Thyroid gland (tissue), 4 donors: ENCODE data around the gene MAPK1IP1L. TPM values are rescaled to one million over a fixed set of nuclear protein-coding genes. Genes with fewer than 3 reads are reported as not detected.

Experiments used
- DNase-seq, 2 donors: peaks; one replicate each; pipeline ENCODE4 v3.0.0-alpha.2; 2019
- H3K27ac ChIP-seq, 3 donors: fragments of 200-600 bp; sonication (generic); 1 replicate in 2 of 3; 2 replicates in 1 of 3; pipeline ENCODE4 v1.5.1; 2016 to 2019; ENCODE audit warnings: mild to moderate bottlenecking in 1 of 3, moderate library complexity in 1 of 3
- H3K27me3 ChIP-seq: fragments of 200-600 bp; sonication (generic); one replicate; pipeline ENCODE4 v1.5.1; 2019
- H3K36me3 ChIP-seq, 2 donors: fragments of 200-600 bp; sonication (generic); one replicate each; pipeline ENCODE4 v1.5.1; 2016 to 2019
- H3K4me1 ChIP-seq, 2 donors: fragments of 200-600 bp; sonication (generic); one replicate each; pipeline ENCODE4 v1.5.1; 2017 to 2019
- H3K4me3 ChIP-seq, 3 donors: fragments of 200-600 bp; sonication (generic); replicated peaks in 1 of 3; 1 replicate in 2 of 3; 2 replicates in 1 of 3; pipeline ENCODE4 v1.5.1; 2016; ENCODE audit warnings: mild to moderate bottlenecking in 1 of 3
- H3K9me3 ChIP-seq: fragments of 200-600 bp; sonication (generic); one replicate; pipeline ENCODE4 v1.5.1; 2017
- POLR2A ChIP-seq, 2 donors: fragments of 450-650 bp; IDR thresholded peaks; one replicate each; pipeline ENCODE4 v1.6.1; 2017; ENCODE audit warnings: antibody characterized with exemption in 2 of 2, mild to moderate bottlenecking in 2 of 2, moderate library complexity in 1 of 2
- WGBS, 2 donors: methylation state at CpG; one replicate each; pipeline ENCODE4 v1.1.5; 2017; 5-methylcytosine and 5-hydroxymethylcytosine counted together
- intact Hi-C: fragments of 100-400 bp; cut with DNase I; formaldehyde crosslinking; loops from one replicate; pipeline ENCODE4 v1.15.1; 2023
- total RNA-seq, 4 donors: library from RNA; depleted of rRNA; stranded (reverse); fragments of >200 nt; gene quantifications; one replicate each; pipeline ENCODE4 v1.2.3, GENCODE V29; 2016
- TF ChIP-seq, protein P1 (sequence below), 6 experiments: fragments of 200-600 bp in 3 of 6; fragments of 450-650 bp in 3 of 6; sonication (generic) in 3 of 6; IDR thresholded peaks; one replicate each; pipeline ENCODE4 v1.5.1; 2016 to 2019; ENCODE audit warnings: antibody characterized with exemption in 6 of 6, mild to moderate bottlenecking in 2 of 6, inconsistent platforms in 1 of 6, moderate library complexity in 1 of 6

MAPK1IP1L gene
- total RNA-seq, 4 donors from 2014 or later = 56.6 to 89.9 (median 69.6) TPM

DNA sequence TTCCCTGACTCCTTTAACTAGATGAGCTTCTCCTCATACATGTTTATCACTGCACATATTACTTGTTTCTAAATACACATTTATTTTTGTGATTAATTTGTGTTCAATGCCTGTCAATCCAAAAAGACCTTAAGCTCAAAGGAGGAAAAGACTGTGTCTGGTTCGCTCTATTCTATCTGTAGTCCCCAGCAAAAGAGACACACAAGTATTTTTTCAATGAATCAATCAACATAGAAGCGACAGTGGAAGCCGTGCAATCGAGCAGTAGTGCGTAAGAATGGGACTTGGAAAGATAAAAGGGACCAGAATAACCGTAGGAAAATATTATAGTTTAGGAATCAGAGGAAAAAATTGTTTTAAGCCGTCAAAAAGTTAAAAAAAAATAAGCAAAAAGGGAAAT, 25.5 kb upstream of the MAPK1IP1L start:
- no peak for TF ChIP-seq POLR2A (IDR thresholded peaks at IDR 0.05)
- TF ChIP-seq, protein P1, sequence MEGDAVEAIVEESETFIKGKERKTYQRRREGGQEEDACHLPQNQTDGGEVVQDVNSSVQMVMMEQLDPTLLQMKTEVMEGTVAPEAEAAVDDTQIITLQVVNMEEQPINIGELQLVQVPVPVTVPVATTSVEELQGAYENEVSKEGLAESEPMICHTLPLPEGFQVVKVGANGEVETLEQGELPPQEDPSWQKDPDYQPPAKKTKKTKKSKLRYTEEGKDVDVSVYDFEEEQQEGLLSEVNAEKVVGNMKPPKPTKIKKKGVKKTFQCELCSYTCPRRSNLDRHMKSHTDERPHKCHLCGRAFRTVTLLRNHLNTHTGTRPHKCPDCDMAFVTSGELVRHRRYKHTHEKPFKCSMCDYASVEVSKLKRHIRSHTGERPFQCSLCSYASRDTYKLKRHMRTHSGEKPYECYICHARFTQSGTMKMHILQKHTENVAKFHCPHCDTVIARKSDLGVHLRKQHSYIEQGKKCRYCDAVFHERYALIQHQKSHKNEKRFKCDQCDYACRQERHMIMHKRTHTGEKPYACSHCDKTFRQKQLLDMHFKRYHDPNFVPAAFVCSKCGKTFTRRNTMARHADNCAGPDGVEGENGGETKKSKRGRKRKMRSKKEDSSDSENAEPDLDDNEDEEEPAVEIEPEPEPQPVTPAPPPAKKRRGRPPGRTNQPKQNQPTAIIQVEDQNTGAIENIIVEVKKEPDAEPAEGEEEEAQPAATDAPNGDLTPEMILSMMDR (IDR thresholded peaks at IDR 0.05) = no peak
- Histone ChIP-seq H3K27ac (no peak overlapping the region), H3K36me3 (no peaks in the 10 kb centered on the region), H3K4me3 (no peak overlapping the region), H3K4me1 (peaks cover 13 to 26% of the 10 kb centered on the region in 2 donors), H3K9me3 (no peaks in the 10 kb centered on the region), H3K27me3 (no peaks in the 10 kb centered on the region)
- no peak for DNase-seq
- 26 to 35% methylated on average over 7 of the region's 7 CpGs for WGBS, 2 donors
- intact Hi-C loops = no loop called here

DNA sequence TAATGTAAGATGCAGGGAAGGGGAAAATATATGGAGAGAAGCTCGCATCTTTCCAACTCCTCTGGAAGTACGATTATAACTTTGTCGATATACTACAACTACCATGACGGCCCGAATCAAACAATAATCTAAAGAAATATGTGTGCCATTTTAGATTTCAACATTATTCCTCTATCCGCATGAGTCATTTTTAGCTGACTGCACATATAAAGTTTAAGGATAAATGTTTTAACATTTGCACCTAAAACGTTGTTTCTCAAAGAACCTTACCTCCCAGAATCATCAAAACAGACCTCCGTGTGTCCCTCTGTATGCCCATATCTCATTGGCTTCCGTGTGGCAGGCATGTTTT, 25.0 kb upstream of the MAPK1IP1L start:
- H3K27me3 ChIP-seq = no peaks in the 10 kb centered on the region
- TF ChIP-seq, protein P1 (IDR thresholded peaks at IDR 0.05) = no peak
- TF ChIP-seq POLR2A (IDR thresholded peaks at IDR 0.05) = no peak
- peak overlapping the region in 2 of 3 donors; percentile 8 to 75 for H3K4me3 ChIP-seq
- 3 to 4% methylated on average over 9 of the region's 9 CpGs for WGBS, 2 donors
- peaks cover 13 to 26% of the 10 kb centered on the region in 2 donors for H3K4me1 ChIP-seq
- no peaks in the 10 kb centered on the region for H3K9me3 ChIP-seq
- DNase-seq = no peak
- H3K27ac ChIP-seq = peak overlapping the region in 2 of 3 donors; percentile 36 to 74
- no peaks in the 10 kb centered on the region for H3K36me3 ChIP-seq
- intact Hi-C loops = no loop called here

DNA sequence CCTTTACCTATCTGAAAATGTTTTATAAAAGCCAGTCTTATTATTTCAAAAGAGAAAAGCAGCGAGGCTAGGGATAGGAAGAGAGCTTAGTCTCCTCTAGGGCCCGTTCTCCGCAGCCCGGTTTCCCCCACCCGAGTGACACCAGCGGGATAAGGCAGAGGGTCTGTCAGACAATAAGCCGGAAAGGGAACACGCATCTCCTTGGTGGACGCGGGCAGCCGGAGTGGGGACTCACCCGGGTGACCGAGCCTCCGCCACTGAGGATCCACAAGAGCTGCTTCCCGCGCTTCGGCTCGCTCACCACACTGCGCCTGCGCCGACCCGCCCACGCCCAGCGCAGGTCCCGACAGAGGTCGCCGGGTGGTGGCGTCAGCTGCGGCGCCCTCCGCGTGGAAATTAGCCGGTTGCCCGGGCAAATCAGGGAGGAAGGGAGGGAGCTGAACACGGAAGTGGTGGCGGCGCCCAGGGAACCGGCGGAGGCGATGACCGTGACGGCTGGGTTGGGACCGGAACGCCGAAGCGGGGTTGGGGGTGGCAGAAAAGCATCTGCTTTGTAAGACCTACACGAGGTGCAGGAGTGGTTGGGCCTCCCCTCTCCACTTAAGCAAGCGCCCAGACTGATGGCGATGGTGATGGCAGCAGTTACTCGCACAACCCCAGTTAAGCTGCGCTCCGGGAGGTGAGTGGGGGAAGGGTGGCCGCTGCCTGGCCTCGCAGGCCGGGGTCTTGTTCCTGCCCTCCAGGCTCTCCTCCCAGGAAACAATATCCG, 24.5 kb upstream of the MAPK1IP1L start, which contains the start of the genes SOCS4 and WDHD1:
SOCS4 (plus strand) TSS at position 444 of the 769 bp plus-strand sequence. CDS start 15,806 bp downstream, outside the sequence.
WDHD1 (minus strand) TSS at position 307 of the 769 bp plus-strand sequence. CDS start 312 bp downstream, outside the sequence.
- Histone ChIP-seq H3K4me1 (peaks cover 13 to 26% of the 10 kb centered on the region in 2 donors), H3K4me3 (peak within 1 kb of the TSS; percentile 43 to 75 (median 58)), H3K27ac (peak within 1 kb of the TSS; percentile 36 to 74 (median 42)), H3K9me3 (no peaks in the 10 kb centered on the region), H3K36me3 (no peaks in the 10 kb centered on the region), H3K27me3 (no peaks in the 10 kb centered on the region)
- peak; percentile 95 for DNase-seq
- intact Hi-C loops = no loop called here
- peak in 1 of 2 donors; percentile 69 for TF ChIP-seq POLR2A (IDR thresholded peaks at IDR 0.05)
- TF ChIP-seq, protein P1 (IDR thresholded peaks at IDR 0.05) = peak in 2 of 6 experiments; percentile 15 to 21
- WGBS, 2 donors = 0% methylated on average over 28 to 44 of the region's 56 CpGs

DNA sequence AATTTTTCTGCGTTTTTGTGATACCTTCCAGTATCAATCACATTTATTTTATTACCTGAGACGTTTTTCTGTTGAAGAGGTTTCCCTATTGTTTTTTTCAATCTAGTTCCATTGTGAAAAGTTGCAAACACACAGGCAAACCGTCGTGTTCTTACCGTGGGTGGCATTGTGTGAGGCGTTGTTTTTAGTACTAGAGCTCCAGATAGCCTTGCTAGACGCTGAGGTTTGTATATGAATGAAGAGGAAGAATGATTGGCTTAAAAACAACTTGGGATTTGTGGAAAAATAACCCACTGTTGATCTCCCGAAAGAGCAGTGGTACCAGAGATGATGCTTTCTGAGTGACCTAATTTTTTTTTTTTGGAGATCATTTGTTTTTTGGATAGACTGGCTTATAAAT, 23.4 kb upstream of the MAPK1IP1L start:
- TF ChIP-seq, protein P1 (IDR thresholded peaks at IDR 0.05) = no peak
- TF ChIP-seq POLR2A (IDR thresholded peaks at IDR 0.05) = no peak
- no peak overlapping the region for H3K27ac ChIP-seq
- intact Hi-C loops = no loop called here
- no peaks in the 10 kb centered on the region for H3K36me3 ChIP-seq
- no peaks in the 10 kb centered on the region for H3K9me3 ChIP-seq
- DNase-seq = no peak
- peaks cover 13 to 26% of the 10 kb centered on the region in 2 donors for H3K4me1 ChIP-seq
- H3K4me3 ChIP-seq = peak overlapping the region in 2 of 3 donors; percentile 43 to 75
- WGBS, 2 donors = 5 to 9% methylated on average over 8 of the region's 8 CpGs
- H3K27me3 ChIP-seq = no peaks in the 10 kb centered on the region

DNA sequence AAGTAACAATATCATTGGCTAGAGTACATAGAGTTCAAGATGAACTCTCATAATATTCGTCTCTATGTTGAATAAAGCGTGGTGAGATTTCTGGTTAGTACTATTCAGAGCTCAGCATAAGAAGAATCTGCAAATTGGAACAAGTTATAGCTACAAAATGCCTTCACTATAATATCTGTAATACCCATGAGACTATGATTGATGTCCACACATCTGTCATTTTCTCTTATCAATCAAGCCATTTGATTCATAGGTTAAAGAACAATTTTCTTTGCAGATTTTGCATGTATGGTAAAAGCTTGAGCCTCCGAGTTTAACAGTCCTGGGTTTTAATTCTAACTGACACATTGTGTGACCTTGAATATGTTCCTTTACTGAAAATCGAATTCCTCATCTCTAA, 23.0 kb upstream of the MAPK1IP1L start:
- Histone ChIP-seq H3K4me3 (no peak overlapping the region), H3K27me3 (no peaks in the 10 kb centered on the region), H3K4me1 (peaks cover 13 to 26% of the 10 kb centered on the region in 2 donors), H3K27ac (no peak overlapping the region), H3K36me3 (no peaks in the 10 kb centered on the region), H3K9me3 (no peaks in the 10 kb centered on the region)
- intact Hi-C loops = no loop called here
- TF ChIP-seq, protein P1 (IDR thresholded peaks at IDR 0.05) = no peak
- TF ChIP-seq POLR2A (IDR thresholded peaks at IDR 0.05) = no peak
- WGBS, 2 donors = 70 to 72% methylated on average over 4 of the region's 4 CpGs
- DNase-seq = no peak
